PC-9 (cell line): Measurements from ENCODE around the gene KREMEN1.

Experiments
- CTCF ChIP-seq: fragments of 200-600 bp; sonication (generic); conservative IDR thresholded peaks from 2 replicates; pipeline ENCODE4 v1.6.1; 2017; ENCODE audit warnings: mixed run types, antibody characterized with exemption, mild to moderate bottlenecking, moderate library complexity
- EZH2 ChIP-seq: fragments of 200-600 bp; sonication (generic); IDR thresholded peaks from 2 replicates; pipeline ENCODE4 v1.8.0; 2017; ENCODE audit warnings: antibody characterized with exemption, low read depth

GRCh38 chr22:29092243-29092642 lies 19.4 kb downstream of the KREMEN1 start:
- TF ChIP-seq CTCF, result no peak
- no peak for TF ChIP-seq EZH2
